HG03439 (cell line): ENCODE measurements around the gene GFOD1.
"Not testable (repeated sequence)": the region's sequence is repeated elsewhere in the genome, so short reads cannot be mapped to it uniquely, and the experiment has no call there.

Experiments
- ATAC-seq: cut with Tn5 transposase; IDR thresholded peaks from one replicate; pipeline ENCODE4 v1.9.1; 2021; ENCODE audit warnings: mild to moderate bottlenecking, moderate library complexity; ENCODE audit not compliant: unreplicated experiment

GFOD1 gene

DNA sequence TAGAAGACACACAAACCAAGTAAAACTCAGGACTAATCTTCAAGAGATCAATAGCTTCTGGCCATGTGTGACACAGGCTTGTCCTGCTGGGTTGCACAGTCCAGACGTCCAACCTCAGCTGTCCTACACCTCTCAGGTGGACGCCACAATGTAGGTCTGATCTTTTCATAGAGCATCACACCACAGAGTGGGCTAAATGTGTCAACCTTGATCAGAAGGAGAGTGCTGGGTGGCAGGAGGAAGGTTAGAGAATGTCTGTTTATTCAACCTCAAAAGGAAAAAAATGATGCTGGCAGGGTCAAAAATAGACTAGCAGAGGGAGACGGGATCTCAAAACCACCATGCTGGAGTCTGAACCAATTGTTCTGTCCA is 41.7 kb downstream of the GFOD1 start:
- ATAC-seq, result no peak

DNA sequence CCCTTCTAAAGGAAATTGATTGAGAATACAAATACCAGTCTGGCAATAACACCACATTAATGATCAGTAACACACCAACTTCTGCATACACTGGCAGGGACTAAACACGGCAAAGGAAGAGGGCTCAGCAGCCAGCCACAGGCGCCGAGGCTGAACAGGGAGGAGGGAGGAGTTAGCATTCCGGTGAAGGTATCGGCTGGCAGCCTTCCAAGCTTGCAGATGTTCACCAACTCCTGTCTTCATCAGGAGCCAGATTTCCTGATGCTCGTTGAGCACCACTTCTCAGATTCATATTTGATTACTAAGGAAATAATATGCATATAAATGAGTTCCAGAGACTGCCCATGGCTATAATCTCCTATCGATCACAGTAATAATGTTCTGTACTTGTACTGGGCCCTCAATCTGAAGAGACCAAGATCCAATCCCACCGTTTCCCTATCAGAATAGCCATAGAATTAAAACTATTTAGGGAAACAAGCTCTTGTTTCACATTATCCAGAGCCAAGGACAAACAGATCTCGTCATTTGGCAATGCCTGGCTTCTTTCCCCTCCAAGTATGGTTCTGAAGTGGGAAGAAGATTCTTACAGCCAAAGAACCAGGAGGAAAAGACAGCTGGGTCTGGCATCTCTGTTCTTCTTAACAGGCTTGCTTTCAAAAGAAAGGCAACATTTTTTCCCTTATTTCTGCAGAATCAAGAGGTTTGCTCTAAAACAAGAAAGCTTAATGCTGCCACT is 42.2 kb downstream of the GFOD1 start:
- no peak for ATAC-seq

- ATAC-seq, result no peak
Observed at GRCh38 chr6:13444604-13445003, 42.8 kb downstream of the GFOD1 start.

- not testable (repeated sequence) for ATAC-seq
Observed at GRCh38 chr6:13443978-13444377, 43.4 kb downstream of the GFOD1 start.

- ATAC-seq, result no peak
Observed at GRCh38 chr6:13441778-13442177, 45.6 kb downstream of the GFOD1 start.

DNA sequence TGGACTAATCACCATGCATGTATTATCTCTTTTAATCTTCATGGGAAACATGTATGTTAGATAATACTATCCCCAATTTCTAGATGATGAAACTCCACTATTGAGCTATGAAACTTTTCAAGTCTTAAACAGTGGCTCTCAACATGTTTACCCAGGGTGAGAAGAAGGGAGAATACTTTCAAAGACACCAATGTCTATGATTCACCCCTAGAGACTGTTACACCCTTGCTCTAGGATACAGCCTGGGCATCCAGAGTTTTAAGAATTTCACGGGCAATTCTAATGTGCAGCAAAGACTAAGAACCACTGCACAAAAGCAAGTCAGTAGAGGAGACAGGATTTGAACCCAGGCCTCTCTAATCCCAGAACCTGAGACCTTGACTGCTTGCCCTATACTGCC is 47.8 kb downstream of the GFOD1 start:
- no peak for ATAC-seq

DNA sequence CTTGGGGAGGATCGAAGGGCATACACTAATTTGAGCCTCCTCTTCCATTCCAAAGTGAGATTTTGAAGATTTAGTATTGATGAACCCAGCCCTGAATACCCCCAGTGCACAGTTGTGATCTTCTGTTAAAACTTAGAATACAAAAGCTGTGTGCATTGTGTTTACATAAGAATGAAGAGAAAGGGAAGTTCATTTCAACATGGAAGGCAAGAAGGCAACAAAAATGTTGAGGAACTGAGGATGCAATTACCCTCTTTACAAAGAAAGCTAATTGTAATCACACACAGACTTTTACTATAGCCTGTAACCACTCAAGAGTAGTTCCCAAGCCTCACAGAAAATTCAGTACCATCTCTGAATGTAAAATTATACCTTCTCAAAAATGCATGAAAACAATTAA is 49.3 kb downstream of the GFOD1 start:
- ATAC-seq, result no peak

GRCh38 chr6:13437218-13437996 is 50.0 kb downstream of the GFOD1 start:
- no peak for ATAC-seq

- no peak for ATAC-seq
Observed at GRCh38 chr6:13436399-13437217, 50.8 kb downstream of the GFOD1 start.

DNA sequence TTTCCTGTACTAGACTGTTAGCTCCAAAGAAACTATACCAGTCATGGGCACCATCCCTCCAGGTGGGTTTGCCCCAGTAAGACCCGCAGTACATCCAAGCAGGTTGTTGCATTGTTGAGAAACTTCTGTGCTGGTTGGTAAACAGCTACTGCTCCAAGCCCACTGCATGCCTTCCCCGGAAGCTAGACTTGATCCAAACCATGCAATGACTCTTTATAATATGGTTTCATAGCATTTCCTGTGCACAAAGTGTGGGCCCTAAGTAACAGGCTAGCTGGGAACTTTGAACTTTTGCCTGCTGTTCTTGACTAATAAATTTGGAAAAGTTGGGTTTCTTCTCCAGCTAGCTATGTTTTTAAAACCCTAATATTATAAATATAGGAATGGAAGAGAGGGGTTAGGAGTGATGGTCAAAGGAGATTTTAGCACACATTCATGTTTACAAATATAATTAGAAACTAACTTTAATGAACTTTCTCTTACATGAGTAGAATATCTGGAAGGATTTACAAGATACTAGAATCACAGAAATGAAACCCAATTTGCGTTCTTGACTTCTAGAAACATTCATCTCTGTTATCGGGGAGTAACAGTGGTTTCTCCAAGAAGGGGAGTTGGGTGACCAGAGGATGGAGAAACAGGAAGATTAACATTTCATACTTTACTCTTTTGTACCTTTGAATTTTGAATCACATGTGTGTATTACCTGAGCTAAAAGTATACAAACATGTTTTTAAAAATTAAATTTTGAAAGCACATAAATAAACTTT is 51.7 kb downstream of the GFOD1 start:
- no peak for ATAC-seq

- ATAC-seq, result no peak
Observed at GRCh38 chr6:13434777-13435176, 52.6 kb downstream of the GFOD1 start.

DNA sequence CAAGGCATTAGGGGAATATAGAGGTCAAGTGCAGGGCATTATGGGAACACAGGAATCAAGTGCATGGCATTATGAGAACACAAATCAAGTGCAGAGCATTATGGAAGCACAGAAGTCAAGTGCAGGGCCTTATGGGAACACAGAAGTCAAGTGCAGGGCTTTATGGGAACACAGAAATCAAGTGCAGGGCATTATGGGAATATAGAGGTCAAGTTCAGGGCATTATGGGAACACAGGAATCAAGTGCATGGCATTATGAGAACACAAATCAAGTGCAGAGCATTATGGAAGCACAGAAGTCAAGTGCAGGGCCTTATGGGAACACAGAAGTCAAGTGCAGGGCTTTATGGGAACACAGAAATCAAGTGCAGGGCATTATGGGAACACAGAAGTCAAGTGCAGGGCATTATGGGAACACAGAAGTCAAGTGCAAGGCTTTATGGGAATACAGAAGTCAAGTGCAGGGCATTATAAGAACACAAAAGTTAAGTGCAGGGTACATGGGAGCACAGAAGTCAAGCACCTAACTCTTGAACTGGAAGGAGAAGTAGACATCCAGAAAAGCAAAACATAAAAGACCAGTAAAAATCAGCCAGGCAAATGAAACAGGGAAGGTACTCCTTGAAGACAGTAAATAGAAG is 53.1 kb downstream of the GFOD1 start:
- ATAC-seq, result not testable (repeated sequence)

DNA sequence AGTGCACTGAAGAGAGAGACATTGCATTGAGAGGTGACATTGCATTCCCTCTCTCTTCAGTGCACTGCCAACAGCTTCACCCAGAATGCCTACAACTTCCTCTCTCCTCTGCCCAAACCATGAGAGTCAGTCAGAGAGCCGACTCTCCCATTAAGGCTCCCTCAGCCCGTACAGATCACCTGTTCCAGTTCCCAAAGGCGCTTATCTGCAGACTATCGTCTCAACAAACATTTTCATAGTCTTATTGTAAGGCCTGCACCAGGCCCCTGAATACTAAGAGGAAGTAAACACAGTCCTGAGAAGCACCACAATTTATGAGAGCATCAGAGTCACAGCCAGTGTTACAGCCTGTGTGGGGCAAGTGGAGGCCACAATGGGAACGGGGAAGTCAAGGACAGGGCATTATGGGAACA is 53.7 kb downstream of the GFOD1 start:
- no peak for ATAC-seq

GRCh38 chr6:13432526-13433184 is 54.7 kb downstream of the GFOD1 start:
- no peak for ATAC-seq

DNA sequence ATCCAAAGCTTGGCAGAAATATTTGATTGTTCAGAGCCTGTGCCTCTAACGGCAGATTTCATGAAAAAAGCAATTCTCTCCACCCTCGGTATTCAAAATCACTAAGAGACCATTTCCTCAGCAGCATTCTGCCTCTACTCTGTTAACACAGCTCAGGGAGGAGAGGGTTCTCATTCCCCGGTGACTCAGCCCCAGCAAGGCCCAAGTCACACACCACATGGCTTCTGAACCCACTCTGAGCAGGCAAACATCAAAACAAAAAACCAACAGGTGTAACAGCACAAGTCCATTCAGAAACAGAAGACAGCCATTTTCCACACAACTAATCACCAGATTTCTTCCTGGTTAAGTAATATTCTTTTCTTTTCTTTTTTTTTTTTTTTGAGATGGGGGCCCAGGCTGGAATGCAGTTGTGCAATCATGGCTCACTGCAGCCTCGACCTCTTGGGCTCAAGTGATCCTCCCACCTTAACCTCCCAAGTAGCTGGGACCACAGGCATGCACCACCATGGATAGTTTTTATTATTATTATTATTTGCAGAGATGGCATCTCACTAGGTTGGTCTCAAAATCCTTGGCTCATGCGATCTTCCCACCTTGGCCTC is 55.4 kb downstream of the GFOD1 start:
- no peak for ATAC-seq

GRCh38 chr6:13431059-13431656 is 56.2 kb downstream of the GFOD1 start:
- ATAC-seq, result no peak

- no peak for ATAC-seq
Observed at GRCh38 chr6:13429406-13429753, 58.0 kb downstream of the GFOD1 start.

- peak; percentile 7 for ATAC-seq
Observed at GRCh38 chr6:13428583-13429405, 58.6 kb downstream of the GFOD1 start.
